Measurements from ENCODE around the gene NPBWR2.
A peak's percentile ranks its signal among the peaks of the same experiment; 100 is the strongest.

The NPBWR2 gene

GRCh38 chr20:64102647-64103354 lies 4.6 kb downstream of the NPBWR2 start:
- no peak overlapping the region for H3K4me3 ChIP-seq (ENCODE audit: low read depth, low read length)
- TF ChIP-seq CTCF (IDR thresholded peaks at IDR 0.05; ENCODE audit: low read depth, low read length), result no peak

- H3K4me3 ChIP-seq (ENCODE audit: low read depth, low read length), result no peak overlapping the region
- TF ChIP-seq CTCF (IDR thresholded peaks at IDR 0.05; ENCODE audit: low read depth, low read length), result peak; percentile 53; the same call in 1 of the 2 replicates
Measured at GRCh38 chr20:64101731-64102621, 5.4 kb downstream of the NPBWR2 start.

- no peak overlapping the region for H3K4me3 ChIP-seq (ENCODE audit: low read depth, low read length)
- no peak for TF ChIP-seq CTCF (IDR thresholded peaks at IDR 0.05; ENCODE audit: low read depth, low read length)
Measured at GRCh38 chr20:64100946-64101688, 6.2 kb downstream of the NPBWR2 start.

GRCh38 chr20:64100566-64100888 lies 6.8 kb downstream of the NPBWR2 start:
- no peak overlapping the region for H3K4me3 ChIP-seq (ENCODE audit: low read depth, low read length)
- TF ChIP-seq CTCF (IDR thresholded peaks at IDR 0.05; ENCODE audit: low read depth, low read length), result no peak

- no peak for TF ChIP-seq CTCF (IDR thresholded peaks at IDR 0.05; ENCODE audit: low read depth, low read length)
- H3K4me3 ChIP-seq (ENCODE audit: low read depth, low read length), result no peak overlapping the region
Measured at GRCh38 chr20:64099880-64100565, 7.3 kb downstream of the NPBWR2 start.

GRCh38 chr20:64099086-64099786 lies 8.1 kb downstream of the NPBWR2 start:
- TF ChIP-seq CTCF (IDR thresholded peaks at IDR 0.05; ENCODE audit: low read depth, low read length), result no peak

More at GRCh38 chr20:64099086-64099786, 8.1 kb downstream of the NPBWR2 start:
- H3K4me3 ChIP-seq (ENCODE audit: low read depth, low read length), result no peak overlapping the region
